Neural progenitor cell (in vitro differentiated cells): ENCODE data around the gene RENBP.

ENCODE experiments used
- EZH2phosphoT487 ChIP-seq: fragments of 200-600 bp; sonication (generic); IDR thresholded peaks from 2 replicates; pipeline ENCODE4 v1.6.1; 2017; ENCODE audit warnings: antibody characterized with exemption
- TF ChIP-seq, protein P1 (sequence below): fragments of 200-600 bp; sonication (generic); IDR thresholded peaks from 2 replicates; pipeline ENCODE4 v1.5.1; 2017; ENCODE audit warnings: antibody characterized with exemption, mild to moderate bottlenecking

GRCh38 chrX:153966283-153966688, 21.8 kb upstream of the RENBP start:
- TF ChIP-seq, protein P1, sequence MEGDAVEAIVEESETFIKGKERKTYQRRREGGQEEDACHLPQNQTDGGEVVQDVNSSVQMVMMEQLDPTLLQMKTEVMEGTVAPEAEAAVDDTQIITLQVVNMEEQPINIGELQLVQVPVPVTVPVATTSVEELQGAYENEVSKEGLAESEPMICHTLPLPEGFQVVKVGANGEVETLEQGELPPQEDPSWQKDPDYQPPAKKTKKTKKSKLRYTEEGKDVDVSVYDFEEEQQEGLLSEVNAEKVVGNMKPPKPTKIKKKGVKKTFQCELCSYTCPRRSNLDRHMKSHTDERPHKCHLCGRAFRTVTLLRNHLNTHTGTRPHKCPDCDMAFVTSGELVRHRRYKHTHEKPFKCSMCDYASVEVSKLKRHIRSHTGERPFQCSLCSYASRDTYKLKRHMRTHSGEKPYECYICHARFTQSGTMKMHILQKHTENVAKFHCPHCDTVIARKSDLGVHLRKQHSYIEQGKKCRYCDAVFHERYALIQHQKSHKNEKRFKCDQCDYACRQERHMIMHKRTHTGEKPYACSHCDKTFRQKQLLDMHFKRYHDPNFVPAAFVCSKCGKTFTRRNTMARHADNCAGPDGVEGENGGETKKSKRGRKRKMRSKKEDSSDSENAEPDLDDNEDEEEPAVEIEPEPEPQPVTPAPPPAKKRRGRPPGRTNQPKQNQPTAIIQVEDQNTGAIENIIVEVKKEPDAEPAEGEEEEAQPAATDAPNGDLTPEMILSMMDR = no peak
- no peak for TF ChIP-seq EZH2phosphoT487
